AG04449 (cell line): ENCODE measurements around the gene SURF1.

ENCODE experiments used
- CTCF ChIA-PET: fragments of 350-600 bp; formaldehyde crosslinking; extraction: SDS; loops from one replicate; lab custom pipeline; 2021; ENCODE audit warnings: antibody characterized with exemption; lab: Yijun Ruan, JAX
- POLR2A ChIA-PET: fragments of 400-600, 350-600 bp; formaldehyde crosslinking; extraction: SDS; loops from one replicate; lab custom pipeline; 2020; ENCODE audit warnings: antibody characterized with exemption, inconsistent platforms; lab: Yijun Ruan, JAX
- DNase-seq: peaks from one replicate; pipeline ENCODE4 v3.0.0-alpha.2; 2010; ENCODE audit warnings: low read depth, low spot score
- H3K4me3 ChIP-seq: 2 replicates; pipeline ENCODE4 v1.5.1; 2011; ENCODE audit warnings: low read depth, mild to moderate bottlenecking, control low read depth, low read length
- TF ChIP-seq, protein P1 (sequence below): IDR thresholded peaks from one replicate; pipeline ENCODE4 v1.5.1; 2011; ENCODE audit warnings: mild to moderate bottlenecking, moderate library complexity, low read length, control low read depth, inconsistent platforms; ENCODE audit not compliant: insufficient read depth; ENCODE audit errors: missing control alignments

SURF1 gene

DNA sequence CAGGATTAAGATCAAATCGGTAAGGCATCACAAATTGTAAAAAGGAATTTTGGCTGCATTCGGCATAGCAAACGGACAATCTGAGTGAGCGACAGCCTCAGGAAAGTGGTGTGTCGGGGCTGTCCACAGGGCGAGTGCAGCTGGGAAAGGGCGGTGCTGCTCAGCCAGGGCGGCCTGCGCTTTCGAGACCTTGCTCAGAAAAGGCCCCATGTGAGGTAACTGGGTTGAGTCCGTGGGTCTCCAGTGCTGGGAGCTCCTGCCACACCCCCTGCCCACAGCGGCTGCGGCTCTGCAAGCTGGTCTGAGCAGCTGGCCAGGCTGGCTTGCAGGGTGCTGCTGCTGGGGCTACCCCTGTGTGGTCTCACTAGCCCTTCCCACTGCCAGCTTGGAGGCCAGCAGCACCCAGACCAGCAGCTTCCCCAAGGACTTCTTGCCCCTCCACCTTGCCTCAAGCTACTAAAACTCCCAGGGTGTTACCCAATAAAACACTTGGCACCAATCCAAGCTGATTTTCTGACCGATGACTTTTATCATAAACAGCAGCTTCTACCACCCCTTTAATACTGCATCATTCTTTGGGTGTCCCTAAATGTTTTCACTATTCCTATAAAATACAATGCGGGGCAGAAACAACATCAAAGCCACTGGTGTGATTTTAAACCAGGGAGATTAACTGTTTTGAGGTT lies 6.2 kb upstream of the SURF1 start:
- ChIA-PET POLR2A (interaction anchor here (0.7 to 1.5 kb wide), 3 partner anchors 9 to 14 kb away, joined by 3 to 5 read pairs (median 4); partner anchors contain the start of genes MED22 and RPL7A), CTCF (interaction anchor here (1.0 to 1.4 kb wide), 2 partner anchors 9 to 11 kb away, joined by 3 to 4 read pairs; no protein-coding TSS in a partner anchor)
- TF ChIP-seq, protein P1, sequence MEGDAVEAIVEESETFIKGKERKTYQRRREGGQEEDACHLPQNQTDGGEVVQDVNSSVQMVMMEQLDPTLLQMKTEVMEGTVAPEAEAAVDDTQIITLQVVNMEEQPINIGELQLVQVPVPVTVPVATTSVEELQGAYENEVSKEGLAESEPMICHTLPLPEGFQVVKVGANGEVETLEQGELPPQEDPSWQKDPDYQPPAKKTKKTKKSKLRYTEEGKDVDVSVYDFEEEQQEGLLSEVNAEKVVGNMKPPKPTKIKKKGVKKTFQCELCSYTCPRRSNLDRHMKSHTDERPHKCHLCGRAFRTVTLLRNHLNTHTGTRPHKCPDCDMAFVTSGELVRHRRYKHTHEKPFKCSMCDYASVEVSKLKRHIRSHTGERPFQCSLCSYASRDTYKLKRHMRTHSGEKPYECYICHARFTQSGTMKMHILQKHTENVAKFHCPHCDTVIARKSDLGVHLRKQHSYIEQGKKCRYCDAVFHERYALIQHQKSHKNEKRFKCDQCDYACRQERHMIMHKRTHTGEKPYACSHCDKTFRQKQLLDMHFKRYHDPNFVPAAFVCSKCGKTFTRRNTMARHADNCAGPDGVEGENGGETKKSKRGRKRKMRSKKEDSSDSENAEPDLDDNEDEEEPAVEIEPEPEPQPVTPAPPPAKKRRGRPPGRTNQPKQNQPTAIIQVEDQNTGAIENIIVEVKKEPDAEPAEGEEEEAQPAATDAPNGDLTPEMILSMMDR = no peak
- no peak for DNase-seq
- H3K4me3 ChIP-seq = no peak overlapping the region

DNA sequence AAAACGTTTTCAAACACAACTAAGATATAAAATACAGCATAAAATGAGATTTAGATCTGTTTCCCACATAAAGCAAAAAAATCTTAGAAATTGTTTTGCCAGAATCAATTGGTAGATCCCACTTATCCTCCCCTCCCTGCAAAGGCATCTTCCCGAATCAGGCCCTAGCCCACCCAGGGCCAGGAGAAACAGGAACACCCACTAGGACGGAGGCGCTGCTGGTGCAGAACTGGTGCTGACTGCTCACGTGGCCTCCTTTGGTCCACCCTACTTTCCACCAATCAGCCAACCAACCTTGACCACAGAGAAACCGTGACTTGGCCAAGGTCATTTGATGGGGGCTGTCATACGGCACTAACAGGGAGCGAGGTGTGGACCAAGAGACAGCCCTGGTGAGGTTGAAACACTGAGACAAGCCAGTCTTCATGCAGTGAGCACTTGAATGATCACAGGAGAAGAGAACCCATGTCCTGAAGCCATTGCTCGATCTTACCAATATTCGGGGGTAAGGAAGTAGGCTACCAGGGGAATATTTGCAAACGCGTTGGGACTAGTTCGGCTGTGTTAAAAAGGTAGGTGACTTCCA lies 5.3 kb upstream of the SURF1 start:
- CTCF ChIA-PET = no interaction called here
- POLR2A ChIA-PET = no interaction called here
- DNase-seq = no peak
- TF ChIP-seq, protein P1 = no peak
- H3K4me3 ChIP-seq = no peak overlapping the region

DNA sequence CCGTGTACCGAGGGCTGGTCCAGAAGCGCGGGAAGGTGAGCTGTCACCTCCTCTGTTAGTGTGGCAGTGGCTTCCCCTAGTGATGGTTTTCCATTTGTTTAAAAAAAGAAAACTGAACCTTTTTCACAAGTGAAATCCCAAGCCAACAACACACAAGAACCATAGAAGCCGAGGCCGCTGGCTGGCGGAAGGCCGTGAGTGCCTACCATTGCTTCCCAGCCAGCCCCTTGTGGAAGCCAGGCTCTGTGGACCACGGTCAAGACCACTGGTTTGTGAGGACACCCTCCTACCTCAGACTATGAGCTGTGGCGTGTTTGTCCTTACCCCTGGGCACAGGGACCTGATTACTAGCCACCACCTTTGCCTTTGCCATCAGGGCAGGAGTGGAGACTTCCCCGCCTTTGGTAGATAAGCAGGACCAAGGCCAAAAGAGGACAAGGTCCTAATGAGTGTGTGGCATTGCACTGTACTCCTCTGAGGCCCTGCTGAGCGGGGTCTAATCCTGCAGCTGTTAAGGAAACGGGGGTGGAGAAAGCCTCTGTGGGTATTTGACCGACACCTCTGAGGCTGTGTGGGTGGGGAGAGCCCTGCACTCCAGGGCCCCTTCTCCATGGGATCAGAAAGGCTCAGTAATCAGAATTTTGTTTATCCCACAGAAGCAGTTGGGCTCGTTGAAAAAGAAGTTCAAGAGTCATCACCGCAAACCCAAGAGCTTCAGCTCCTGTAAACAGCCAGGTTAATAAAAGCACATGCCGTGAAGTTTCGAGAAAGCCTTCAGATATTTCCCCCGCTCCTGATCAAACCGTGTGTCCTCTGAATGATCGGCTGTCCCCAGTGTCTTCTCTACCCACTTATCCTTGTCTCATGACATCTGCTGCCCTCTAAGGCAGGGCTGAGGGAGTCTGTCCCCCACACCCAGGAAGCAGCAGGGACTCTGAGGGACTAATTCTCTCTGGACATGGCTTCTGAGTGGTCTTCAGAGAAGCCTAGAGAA lies 4.4 kb upstream of the SURF1 start:
- H3K4me3 ChIP-seq = no peak overlapping the region
- ChIA-PET CTCF (interaction anchor here (1.3 to 2.5 kb wide), 2 partner anchors 11 to 17 kb away, joined by 3 to 14 read pairs; no protein-coding TSS in a partner anchor), POLR2A (interaction anchor here (0.7 to 2.1 kb wide), 4 partner anchors 8 to 13 kb away, joined by 3 to 8 read pairs (median 4); partner anchors contain the start of genes MED22 and RPL7A)
- no peak for DNase-seq
- TF ChIP-seq, protein P1 = no peak

DNA sequence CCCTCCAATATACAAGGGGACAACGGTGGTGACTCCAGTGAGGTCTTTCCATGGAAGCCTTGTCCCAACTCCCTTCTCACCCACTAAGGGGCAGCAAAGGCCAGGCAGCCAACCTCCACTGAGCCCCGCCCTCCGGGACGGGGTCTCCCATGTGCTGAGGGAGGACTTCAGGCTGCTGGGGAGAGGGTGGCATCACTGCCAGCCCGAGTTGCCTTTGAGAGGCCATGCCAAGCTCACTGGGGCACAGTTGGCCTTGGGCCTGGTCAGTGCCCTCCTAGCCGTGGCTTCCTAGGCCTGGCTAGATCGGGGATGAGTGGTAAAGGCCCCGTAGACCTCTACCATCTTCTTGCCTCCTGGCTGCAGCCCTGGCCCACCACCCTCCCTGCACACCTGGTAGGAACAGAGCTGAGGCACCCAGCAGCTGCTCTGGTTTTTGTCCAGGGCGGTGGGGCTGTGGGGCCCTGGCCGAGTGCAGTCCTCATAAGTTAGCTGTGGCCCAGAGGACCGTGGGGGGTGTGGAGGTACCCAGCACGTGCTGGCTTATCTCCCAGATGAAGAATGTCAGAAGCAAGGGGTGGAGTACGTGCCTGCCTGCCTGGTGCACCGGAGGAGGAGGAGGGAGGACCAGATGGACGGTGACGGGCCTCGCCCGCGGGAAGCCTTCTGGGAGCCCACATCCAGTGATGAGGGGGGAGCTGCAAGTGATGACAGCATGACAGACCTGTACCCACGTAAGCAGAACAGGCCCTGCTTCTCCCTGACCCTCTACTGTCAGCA lies 3.3 kb upstream of the SURF1 start:
- ChIA-PET CTCF (interaction anchor here (1.0 to 2.5 kb wide), 3 partner anchors 9 to 16 kb away, joined by 3 to 14 read pairs (median 3); no protein-coding TSS in a partner anchor), POLR2A (interaction anchor here (0.9 to 2.1 kb wide), 4 partner anchors 8 to 13 kb away, joined by 3 to 8 read pairs (median 4); partner anchors contain the start of genes MED22 and RPL7A)
- DNase-seq = no peak
- TF ChIP-seq, protein P1 = peak; percentile 41
- H3K4me3 ChIP-seq = no peak overlapping the region

DNA sequence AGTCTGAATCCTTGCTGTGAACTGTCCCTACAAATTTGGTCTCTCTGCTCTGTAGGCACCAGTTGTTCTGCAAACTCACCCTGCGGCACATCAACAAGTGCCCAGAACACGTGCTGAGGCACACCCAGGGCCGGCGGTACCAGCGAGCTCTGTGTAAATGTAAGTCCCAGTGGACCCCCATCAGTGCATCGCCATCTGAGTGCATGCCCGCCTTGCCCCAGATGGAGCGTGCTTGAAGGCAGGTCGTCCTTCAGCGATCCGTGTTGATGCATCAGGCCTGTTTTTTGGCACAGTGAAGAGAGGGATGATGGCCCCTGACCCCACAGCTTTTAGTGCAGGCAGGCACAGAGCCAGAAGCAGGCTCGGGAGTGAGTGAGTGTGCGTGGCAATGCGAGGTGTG lies 1.4 kb upstream of the SURF1 start:
- TF ChIP-seq, protein P1 = no peak
- CTCF ChIA-PET = interaction anchor here (1.0 to 2.8 kb wide), 4 partner anchors 9 to 129 kb away, joined by 5 to 8 read pairs (median 6); partner anchors contain the start of genes MED22 and RPL7A
- DNase-seq = no peak
- POLR2A ChIA-PET = interaction anchor here (1.0 to 3.3 kb wide), 2 partner anchors 10 to 15 kb away, joined by 3 to 18 read pairs; partner anchors contain the start of genes MED22 and RPL7A
- peak overlapping the region; percentile 84 for H3K4me3 ChIP-seq
